Uterus (tissue), 4 donors: ENCODE data around the gene SLC29A1. TPM values are rescaled to one million over a fixed set of nuclear protein-coding genes. Genes with fewer than 3 reads are reported as not detected.

Experiments used
- DNase-seq, 2 donors: peaks; one replicate each; pipeline ENCODE4 v3.0.0-alpha.2; 2019 to 2020
- H3K27ac ChIP-seq, 2 donors: fragments of 200-600 bp; sonication (generic); 1 replicate in 1 of 2; 2 replicates in 1 of 2; pipeline ENCODE4 v1.5.1; 2016 to 2018
- H3K27me3 ChIP-seq, 2 donors: fragments of 200-600 bp; sonication (generic); one replicate each; pipeline ENCODE4 v1.5.1; 2018 to 2019; ENCODE audit warnings: control low read depth in 1 of 2
- H3K36me3 ChIP-seq, 2 donors: fragments of 200-600 bp; sonication (generic); one replicate each; pipeline ENCODE4 v1.5.1; 2019; ENCODE audit warnings: control low read depth in 1 of 2
- H3K4me1 ChIP-seq, 2 donors: fragments of 200-600 bp; sonication (generic); one replicate each; pipeline ENCODE4 v1.5.1; 2018 to 2019; ENCODE audit warnings: control low read depth in 1 of 2
- H3K4me3 ChIP-seq, 2 donors: fragments of 200-600 bp; sonication (generic); 1 replicate in 1 of 2; 2 replicates in 1 of 2; pipeline ENCODE4 v1.5.1; 2018 to 2019; ENCODE audit warnings: mild to moderate bottlenecking in 1 of 2
- H3K9me3 ChIP-seq, 2 donors: fragments of 200-600 bp; sonication (generic); one replicate each; pipeline ENCODE4 v1.5.1; 2019; ENCODE audit warnings: control low read depth in 1 of 2
- CTCF ChIP-seq, 4 experiments: fragments of 200-600 bp in 2 of 4; fragments of 450-650 bp in 2 of 4; sonication (generic) in 2 of 4; IDR thresholded peaks; one replicate each; pipeline ENCODE4 v1.5.1; 2016 to 2019; ENCODE audit warnings: antibody characterized with exemption in 4 of 4, mild to moderate bottlenecking in 2 of 4, moderate library complexity in 1 of 4
- POLR2A ChIP-seq, 2 donors: fragments of 450-650 bp; IDR thresholded peaks; one replicate each; pipeline ENCODE4 v1.6.1; 2016; ENCODE audit warnings: antibody characterized with exemption in 2 of 2, mild to moderate bottlenecking in 1 of 2, moderate library complexity in 1 of 2
- intact Hi-C: fragments of 100-400 bp; cut with DNase I; formaldehyde crosslinking; loops from one replicate; pipeline ENCODE4 v1.15.1; 2023; ENCODE audit warnings: low total_unique reads
- total RNA-seq, 4 donors: library from RNA; depleted of rRNA in 3 of 4; stranded (reverse); fragments of >200 nt in 3 of 4; gene quantifications; one replicate each; pipeline versions ENCODE4 v1.1.0 to v1.2.4, GENCODE V29; 2014 to 2023
- donor health status: DM: yes; HTN: yes; CAD: no.

SLC29A1 gene
- total RNA-seq, 4 donors from 2014 or later: 29.9 to 150 (median 95.1) TPM

- DNase-seq: no peak
- intact Hi-C loops: no loop called here
- TF ChIP-seq CTCF (IDR thresholded peaks at IDR 0.05) (no peak), POLR2A (IDR thresholded peaks at IDR 0.05) (no peak)
These were observed 37.3 kb downstream of the SLC29A1 start for GRCh38 chr6:44260451-44261297.

GRCh38 chr6:44261581-44261980, 38.2 kb downstream of the SLC29A1 start:
- Histone ChIP-seq H3K4me1 (peaks cover 0 to 27% of the 10 kb centered on the region in 2 donors), H3K4me3 (no peak overlapping the region), H3K9me3 (no peaks in the 10 kb centered on the region), H3K27ac (no peak overlapping the region), H3K36me3 (no peaks in the 10 kb centered on the region), H3K27me3 (no peaks in the 10 kb centered on the region)
- intact Hi-C loops: no loop called here
- DNase-seq: no peak
- TF ChIP-seq CTCF (IDR thresholded peaks at IDR 0.05): no peak
- no peak for TF ChIP-seq POLR2A (IDR thresholded peaks at IDR 0.05)

More at GRCh38 chr6:44260451-44261297, 37.3 kb downstream of the SLC29A1 start:
- Histone ChIP-seq H3K9me3 (no peaks in the 10 kb centered on the region), H3K4me3 (no peak overlapping the region), H3K36me3 (no peaks in the 10 kb centered on the region), H3K27me3 (no peaks in the 10 kb centered on the region), H3K27ac (no peak overlapping the region), H3K4me1 (peaks cover 0 to 27% of the 10 kb centered on the region in 2 donors)

- no peak for DNase-seq
- H3K27ac ChIP-seq: no peak overlapping the region
- no peaks in the 10 kb centered on the region for H3K9me3 ChIP-seq
- no peak overlapping the region for H3K4me3 ChIP-seq
- H3K27me3 ChIP-seq: no peaks in the 10 kb centered on the region
- intact Hi-C loops: no loop called here
- TF ChIP-seq POLR2A (IDR thresholded peaks at IDR 0.05): no peak
- TF ChIP-seq CTCF (IDR thresholded peaks at IDR 0.05): no peak
- H3K4me1 ChIP-seq: peaks cover 0 to 27% of the 10 kb centered on the region in 2 donors
- no peaks in the 10 kb centered on the region for H3K36me3 ChIP-seq
These were observed 39.3 kb downstream of the SLC29A1 start for GRCh38 chr6:44262467-44263353.

GRCh38 chr6:44263354-44264100, 40.1 kb downstream of the SLC29A1 start:
- no peaks in the 10 kb centered on the region for H3K36me3 ChIP-seq
- H3K4me3 ChIP-seq: no peak overlapping the region
- H3K4me1 ChIP-seq: peaks cover 0 to 24% of the 10 kb centered on the region in 2 donors
- DNase-seq: no peak
- no peak overlapping the region for H3K27ac ChIP-seq
- no peaks in the 10 kb centered on the region for H3K9me3 ChIP-seq
- intact Hi-C loops: no loop called here
- TF ChIP-seq POLR2A (IDR thresholded peaks at IDR 0.05) (no peak), CTCF (IDR thresholded peaks at IDR 0.05) (no peak)
- no peaks in the 10 kb centered on the region for H3K27me3 ChIP-seq
